NT2/D1 (cell line): Measurements from ENCODE around the gene PGLYRP3.

Experiments used
- DNase-seq: peaks from one replicate; pipeline ENCODE4 v3.0.0-alpha.2; 2011; ENCODE audit warnings: low read depth, low spot score
- H3K27me3 ChIP-seq: 2 replicates; pipeline ENCODE4 v1.6.0; 2011; ENCODE audit warnings: mild to moderate bottlenecking; ENCODE audit not compliant: insufficient read length, insufficient read depth
- H3K36me3 ChIP-seq: 2 replicates; pipeline ENCODE4 v1.6.1; 2011; ENCODE audit warnings: mild to moderate bottlenecking, low read length, mixed read lengths; ENCODE audit not compliant: insufficient read depth, insufficient read length
- H3K4me1 ChIP-seq: 2 replicates; pipeline ENCODE4 v1.5.1; 2011; ENCODE audit not compliant: insufficient read depth, insufficient read length
- H3K4me3 ChIP-seq: 2 replicates; pipeline ENCODE4 v1.5.1; 2011; ENCODE audit warnings: low read depth; ENCODE audit not compliant: insufficient read length
- H3K9ac ChIP-seq: 2 replicates; pipeline ENCODE4 v1.6.0; 2011; ENCODE audit warnings: low read depth; ENCODE audit not compliant: insufficient read length
- H3K9me3 ChIP-seq: 2 replicates; pipeline ENCODE4 v1.5.1; 2011; ENCODE audit warnings: mild to moderate bottlenecking, low read length; ENCODE audit not compliant: insufficient read depth
- SUZ12 ChIP-seq: IDR thresholded peaks from 2 replicates; pipeline ENCODE4 v1.6.1; 2011; ENCODE audit not compliant: insufficient read length, insufficient read depth; ENCODE audit errors: extremely low read depth
- YY1 ChIP-seq: IDR thresholded peaks from 2 replicates; pipeline ENCODE4 v1.6.1; 2011; ENCODE audit not compliant: insufficient read length, insufficient read depth
- ZNF274 ChIP-seq: IDR thresholded peaks from 2 replicates; pipeline ENCODE4 v1.6.1; 2011; ENCODE audit warnings: mild to moderate bottlenecking, low read depth, low read length

Gene PGLYRP3

DNA sequence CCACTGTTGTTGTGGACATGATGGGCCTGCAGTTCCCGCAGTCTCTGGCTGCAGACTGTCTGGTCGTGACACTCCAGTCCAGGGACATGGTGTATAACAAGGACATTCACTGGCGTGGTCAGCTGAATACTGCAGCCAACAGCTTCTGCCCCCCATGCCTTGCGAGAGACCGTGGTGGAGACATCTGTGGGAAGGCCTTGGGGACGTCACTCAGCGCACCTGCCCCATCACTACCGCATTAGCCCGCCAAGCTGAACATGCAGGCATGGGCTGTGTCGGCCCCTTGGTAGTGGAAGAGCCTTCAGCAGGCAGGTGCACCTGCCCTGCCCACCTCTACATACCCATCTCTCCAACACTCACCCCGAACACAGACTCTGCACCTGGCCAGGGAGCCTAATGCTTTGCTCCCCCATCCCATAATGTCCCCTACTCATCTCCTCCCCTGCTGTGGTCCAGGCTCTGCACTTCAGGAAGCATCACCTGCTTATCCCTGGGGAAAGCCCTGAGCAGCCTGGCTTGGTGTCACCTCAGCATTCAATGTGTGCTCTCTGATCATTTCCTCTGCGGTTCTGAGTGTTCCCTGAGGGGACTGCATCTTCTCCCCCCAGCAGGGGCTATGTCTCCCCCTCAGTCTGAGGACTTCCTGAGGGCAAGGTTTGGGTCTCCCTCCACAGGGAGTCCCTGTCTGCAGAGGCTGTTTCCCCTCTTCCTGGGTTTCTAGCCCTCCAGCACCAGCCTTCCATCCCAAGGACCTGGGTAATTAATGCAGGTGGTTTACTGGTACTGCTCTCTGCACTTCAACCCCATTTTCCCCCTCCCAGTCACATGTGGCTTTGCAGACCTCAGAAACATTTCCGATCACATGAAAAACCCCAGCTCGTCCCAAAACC lies 32.7 kb upstream of the PGLYRP3 start:
- no peak for TF ChIP-seq YY1
- TF ChIP-seq ZNF274, result no peak
- no peak for TF ChIP-seq SUZ12
- no peak overlapping the region for H3K9ac ChIP-seq
- H3K4me1 ChIP-seq, result peaks cover 9% of the 10 kb centered on the region
- no peak for DNase-seq
- no peaks in the 10 kb centered on the region for H3K27me3 ChIP-seq
- no peaks in the 10 kb centered on the region for H3K36me3 ChIP-seq
- H3K4me3 ChIP-seq, result no peak overlapping the region
- H3K9me3 ChIP-seq, result no peaks in the 10 kb centered on the region

DNA sequence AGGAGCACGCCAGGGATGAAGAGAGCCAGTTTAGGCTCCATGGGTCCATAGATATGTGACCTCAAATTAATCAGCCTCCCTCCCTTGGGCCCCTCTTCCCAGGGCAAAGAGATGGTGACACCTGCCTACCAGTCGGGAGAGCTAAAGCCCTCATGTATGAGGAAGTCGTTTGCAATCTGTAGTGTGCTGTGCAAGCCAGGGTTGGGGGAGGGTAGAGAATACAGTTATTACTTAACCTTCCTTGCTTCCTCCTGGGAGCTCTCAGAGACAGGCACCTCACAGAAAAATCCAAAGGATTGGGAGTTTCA lies 31.9 kb upstream of the PGLYRP3 start:
- TF ChIP-seq YY1, result no peak
- Histone ChIP-seq H3K36me3 (no peaks in the 10 kb centered on the region), H3K9ac (no peak overlapping the region), H3K4me1 (peaks cover 9% of the 10 kb centered on the region), H3K4me3 (no peak overlapping the region), H3K27me3 (no peaks in the 10 kb centered on the region), H3K9me3 (no peaks in the 10 kb centered on the region; the same call in 1 of the 2 replicates)
- no peak for DNase-seq

DNA sequence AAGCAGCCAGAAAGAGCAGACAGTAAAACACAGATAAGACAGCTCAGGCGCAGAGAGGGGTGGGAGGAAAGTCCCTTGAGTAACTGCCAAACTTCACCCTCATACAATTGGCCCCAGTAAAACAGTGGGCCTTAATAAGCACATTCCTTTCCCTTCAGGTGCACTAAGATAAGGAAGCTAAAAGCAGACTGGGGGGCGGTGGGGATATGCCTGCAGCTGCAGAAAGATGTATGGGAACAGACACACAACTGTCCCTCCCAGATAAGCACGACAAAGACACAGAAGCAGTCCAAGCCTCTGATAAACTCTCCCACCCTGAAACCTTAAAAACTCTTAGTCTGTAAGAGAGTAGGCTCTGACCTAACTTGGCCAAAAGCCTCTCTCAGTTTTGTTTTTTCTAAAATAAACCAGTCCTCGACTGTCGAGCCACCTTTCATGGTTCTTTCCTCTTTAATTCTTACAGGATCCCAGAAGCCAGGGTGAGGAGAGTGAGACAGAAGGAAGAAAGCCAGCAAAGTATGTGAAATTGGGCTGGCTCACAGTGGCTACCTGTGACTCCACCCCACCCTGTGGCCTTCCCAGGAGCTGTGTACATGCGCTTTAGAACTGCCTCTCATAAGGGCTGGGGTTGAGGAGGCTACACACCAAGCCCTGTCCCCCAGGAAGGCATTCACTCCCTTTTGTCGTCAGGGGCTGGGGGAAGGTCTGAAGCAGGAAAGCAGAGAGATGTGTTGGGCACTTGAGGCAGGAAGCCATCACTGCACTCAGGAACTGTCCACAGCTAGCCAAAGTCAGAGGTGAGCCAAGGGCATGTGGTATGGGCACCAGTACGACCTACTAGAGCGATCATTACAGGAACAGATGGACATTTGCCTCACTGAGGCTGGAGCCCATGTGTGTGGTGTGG lies 31.3 kb upstream of the PGLYRP3 start:
- DNase-seq, result no peak
- no peak overlapping the region for H3K4me3 ChIP-seq
- no peaks in the 10 kb centered on the region for H3K27me3 ChIP-seq
- TF ChIP-seq YY1 (no peak), SUZ12 (no peak), ZNF274 (no peak)
- H3K4me1 ChIP-seq, result peaks cover 9% of the 10 kb centered on the region
- H3K9ac ChIP-seq, result no peak overlapping the region
- no peaks in the 10 kb centered on the region for H3K36me3 ChIP-seq
- no peaks in the 10 kb centered on the region; the same call in 1 of the 2 replicates for H3K9me3 ChIP-seq

DNA sequence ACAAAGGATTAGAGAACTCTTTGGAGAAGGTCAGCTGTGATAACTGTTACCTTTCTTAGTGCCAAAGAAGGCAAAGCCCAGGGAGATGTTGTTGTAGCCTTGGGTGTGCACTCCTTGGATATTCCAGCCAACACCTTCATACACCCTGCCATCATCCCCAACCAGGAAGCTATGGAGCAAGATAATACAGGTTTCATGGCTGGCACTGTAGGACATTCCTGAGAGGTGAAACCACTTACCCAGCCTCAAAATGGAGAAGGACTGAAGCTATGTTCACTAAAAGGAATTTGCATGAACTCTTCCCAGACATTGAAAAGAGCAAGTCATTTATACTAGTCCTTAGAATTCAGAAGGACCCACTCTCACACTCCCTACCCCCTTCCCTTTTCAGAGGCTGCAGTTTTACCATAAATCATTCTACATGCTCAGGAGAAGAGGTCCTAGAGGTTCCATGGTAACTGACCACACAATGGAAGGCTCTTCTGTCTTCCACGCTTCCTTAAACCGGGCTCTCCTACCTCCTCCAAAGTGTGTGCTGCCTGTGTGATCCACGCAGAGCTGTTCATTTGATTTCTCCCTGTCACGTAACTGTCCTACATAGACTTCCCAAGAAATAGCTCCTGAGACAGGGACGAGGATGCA lies 30.4 kb upstream of the PGLYRP3 start:
- DNase-seq, result no peak
- H3K4me1 ChIP-seq, result peaks cover 9% of the 10 kb centered on the region
- H3K27me3 ChIP-seq, result no peaks in the 10 kb centered on the region
- TF ChIP-seq ZNF274 (no peak), SUZ12 (no peak), YY1 (no peak)
- no peaks in the 10 kb centered on the region; the same call in 1 of the 2 replicates for H3K9me3 ChIP-seq
- H3K36me3 ChIP-seq, result no peaks in the 10 kb centered on the region
- no peak overlapping the region for H3K9ac ChIP-seq
- H3K4me3 ChIP-seq, result no peak overlapping the region

DNA sequence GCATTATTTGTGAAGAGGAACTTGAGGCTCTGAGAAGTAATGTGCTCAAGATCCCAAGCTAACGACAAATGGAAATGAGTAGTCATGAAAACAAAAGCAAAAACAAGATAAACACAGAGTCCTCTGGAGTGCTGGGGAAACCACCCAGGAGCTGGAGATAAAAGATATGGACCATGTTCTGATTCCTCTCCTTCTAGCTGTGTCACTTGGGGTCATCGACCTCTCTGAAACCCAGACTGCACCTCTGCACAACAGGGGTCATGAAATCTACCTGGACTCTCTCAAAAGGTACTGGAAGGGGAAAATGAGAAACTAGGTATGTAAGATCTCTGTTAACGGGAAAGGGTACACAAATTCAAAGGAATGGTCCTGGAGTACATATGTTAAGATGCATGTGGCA lies 29.4 kb upstream of the PGLYRP3 start:
- Histone ChIP-seq H3K4me1 (peaks cover 9% of the 10 kb centered on the region), H3K4me3 (no peak overlapping the region), H3K9me3 (no peaks in the 10 kb centered on the region; the same call in 1 of the 2 replicates), H3K27me3 (no peaks in the 10 kb centered on the region), H3K9ac (no peak overlapping the region), H3K36me3 (no peaks in the 10 kb centered on the region)
- no peak for TF ChIP-seq YY1
- TF ChIP-seq SUZ12, result no peak
- TF ChIP-seq ZNF274, result no peak
- no peak for DNase-seq

DNA sequence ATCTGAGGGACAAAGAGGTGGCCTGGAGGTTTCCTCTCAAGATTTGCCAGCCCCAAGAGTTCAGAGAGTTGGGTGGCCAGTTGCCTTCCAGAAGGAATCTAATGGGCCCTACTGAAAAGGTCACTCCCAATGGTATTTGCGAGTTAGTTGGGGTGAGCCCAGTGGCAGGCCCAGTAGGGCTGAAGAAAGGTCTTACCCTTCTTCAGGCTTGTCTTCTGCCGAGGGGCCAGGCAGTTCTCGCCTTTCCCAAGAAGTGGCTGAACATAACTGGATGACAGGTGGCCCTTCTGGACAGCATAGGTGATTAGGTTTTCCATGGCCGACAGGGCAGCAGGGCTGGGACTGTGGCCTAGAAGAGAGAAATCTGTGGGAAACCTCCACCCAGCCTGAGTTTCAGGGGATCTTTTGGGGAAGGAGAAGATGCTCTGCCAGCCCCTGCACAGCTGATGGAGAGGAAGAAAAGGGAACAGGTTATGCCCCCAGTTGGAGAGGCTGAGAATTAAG lies 28.7 kb upstream of the PGLYRP3 start:
- H3K27me3 ChIP-seq, result no peaks in the 10 kb centered on the region
- H3K9ac ChIP-seq, result no peak overlapping the region
- peaks cover 9% of the 10 kb centered on the region for H3K4me1 ChIP-seq
- no peak overlapping the region for H3K4me3 ChIP-seq
- TF ChIP-seq YY1 (no peak), SUZ12 (no peak), ZNF274 (no peak)
- H3K36me3 ChIP-seq, result no peaks in the 10 kb centered on the region
- H3K9me3 ChIP-seq, result no peaks in the 10 kb centered on the region; the same call in 1 of the 2 replicates
- DNase-seq, result no peak

DNA sequence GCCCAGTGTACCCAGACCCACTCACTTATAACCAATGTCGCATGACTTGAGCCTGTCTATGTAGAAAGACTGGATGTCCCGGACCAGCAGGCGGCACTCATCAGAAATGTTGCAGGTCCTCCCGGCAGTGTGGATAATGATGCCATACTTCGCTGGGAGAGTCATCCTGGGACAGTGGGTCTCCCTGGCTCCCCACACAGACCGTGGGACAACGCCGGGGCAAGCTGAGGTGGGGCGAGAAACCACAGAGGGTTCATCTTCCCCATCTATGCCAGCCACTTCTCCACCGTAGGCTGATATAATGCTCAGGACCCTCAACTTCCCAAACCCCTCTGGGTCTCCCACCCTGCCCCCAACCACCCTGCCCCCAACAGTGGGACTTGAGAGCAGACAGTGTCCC lies 27.6 kb upstream of the PGLYRP3 start:
- no peaks in the 10 kb centered on the region; the same call in 1 of the 2 replicates for H3K9me3 ChIP-seq
- H3K4me1 ChIP-seq, result peaks cover 9% of the 10 kb centered on the region
- H3K36me3 ChIP-seq, result no peaks in the 10 kb centered on the region
- H3K9ac ChIP-seq, result no peak overlapping the region
- DNase-seq, result no peak
- H3K27me3 ChIP-seq, result no peaks in the 10 kb centered on the region
- TF ChIP-seq YY1 (no peak), SUZ12 (no peak), ZNF274 (no peak)
- H3K4me3 ChIP-seq, result no peak overlapping the region
